B cell (primary cell): ENCODE measurements around the gene MYO16. TPM values are rescaled to one million over a fixed set of nuclear protein-coding genes. Genes with fewer than 3 reads are reported as not detected.

Experiments
- ATAC-seq: fragments of 200-7000 bp; cut with Tn5 transposase; one replicate; pipeline ENCODE4 v1.10.0; 2021; ENCODE audit warnings: low read depth, mild to moderate bottlenecking, moderate number of reproducible peaks, moderate library complexity
- CTCF ChIA-PET: fragments of 350-600 bp; sonication (Branson Sonifier 250); formaldehyde crosslinking; loops from one replicate; lab custom pipeline; 2021; ENCODE audit warnings: antibody characterized with exemption, inconsistent platforms; lab: Charles Lee
- POLR2A ChIA-PET: fragments of 350-600 bp; sonication (Branson Sonifier 250); formaldehyde crosslinking; loops from one replicate; lab custom pipeline; 2021; ENCODE audit warnings: antibody characterized with exemption; lab: Charles Lee
- DNase-seq: peaks from one replicate; pipeline ENCODE4 v3.0.0; 2013
- H2AFZ ChIP-seq: 2 replicates; pipeline ENCODE4 v1.6.1; 2012; ENCODE audit warnings: mild to moderate bottlenecking, low read depth, low read length; ENCODE audit not compliant: insufficient read depth, poor library complexity, severe bottlenecking
- H3K27ac ChIP-seq, 2 donors: 1 replicate in 1 of 2; 2 replicates in 1 of 2; pipeline ENCODE4 v1.5.1; 2012 to 2013; ENCODE audit warnings: low read length in 2 of 2, mild to moderate bottlenecking in 2 of 2, moderate library complexity in 1 of 2
- H3K27me3 ChIP-seq, 4 experiments: fragments of 200-600 bp in 1 of 4; sonication (generic) in 1 of 4; replicated peaks in 1 of 4; 1 replicate in 2 of 4; 2 replicates in 2 of 4; pipeline versions ENCODE4 v1.6.1 to v1.7.0; 2013 to 2016; ENCODE audit warnings: low read length in 3 of 4, mild to moderate bottlenecking in 2 of 4, mixed read lengths in 1 of 4, moderate library complexity in 1 of 4; ENCODE audit not compliant: insufficient read depth in 4 of 4, control insufficient read depth in 3 of 4; ENCODE audit errors: control extremely low read depth in 1 of 4
- H3K36me3 ChIP-seq, 2 experiments: replicated peaks in 1 of 2; 1 replicate in 1 of 2; 2 replicates in 1 of 2; pipeline versions ENCODE4 v1.6.1 to v1.7.1; 2013; ENCODE audit warnings: low read length in 1 of 2; ENCODE audit not compliant: insufficient read depth in 2 of 2, control insufficient read depth in 1 of 2; ENCODE audit errors: control extremely low read depth in 1 of 2, extremely low read depth in 1 of 2
- H3K4me1 ChIP-seq, 2 donors: fragments of 200-600 bp in 1 of 2; sonication (generic) in 1 of 2; 1 replicate in 1 of 2; 2 replicates in 1 of 2; pipeline versions ENCODE4 v1.5.1 to v1.6.1; 2013 to 2017; ENCODE audit warnings: low read length in 2 of 2; ENCODE audit not compliant: control insufficient read depth in 2 of 2, insufficient read depth in 2 of 2
- H3K4me2 ChIP-seq: replicated peaks from 2 replicates; pipeline ENCODE3; 2012; ENCODE audit warnings: mild to moderate bottlenecking, low read depth, low read length; ENCODE audit not compliant: poor library complexity, severe bottlenecking
- H3K4me3 ChIP-seq, 5 experiments: fragments of 200-600 bp in 1 of 5; sonication (generic) in 1 of 5; 1 replicate in 3 of 5; 2 replicates in 2 of 5; pipeline versions ENCODE4 v1.5.1 to v1.7.0; 2011 to 2016; ENCODE audit warnings: low read length in 4 of 5, mild to moderate bottlenecking in 4 of 5, low read depth in 2 of 5, control low read depth in 1 of 5, moderate library complexity in 1 of 5; ENCODE audit not compliant: insufficient read depth in 1 of 5; ENCODE audit errors: control extremely low read depth in 1 of 5, extremely low read depth in 1 of 5
- H3K79me2 ChIP-seq: fragments of 200-600 bp; sonication (generic); one replicate; pipeline ENCODE4 v1.6.0; 2016; ENCODE audit warnings: low read length; ENCODE audit not compliant: control insufficient read depth, insufficient read depth
- H3K9ac ChIP-seq: fragments of 200-600 bp; sonication (generic); 2 replicates; pipeline ENCODE4 v1.6.1; 2017; ENCODE audit warnings: mild to moderate bottlenecking, low read length, moderate library complexity
- H3K9me3 ChIP-seq, 3 donors: one replicate each; pipeline versions ENCODE4 v1.6.1 to v1.7.1; 2013; ENCODE audit warnings: low read length in 2 of 3; ENCODE audit not compliant: control insufficient read depth in 2 of 3, insufficient read depth in 1 of 3; ENCODE audit errors: control extremely low read depth in 1 of 3
- H4K20me1 ChIP-seq: 2 replicates; pipeline ENCODE4 v1.6.0; 2012; ENCODE audit warnings: mild to moderate bottlenecking, low read length; ENCODE audit not compliant: insufficient read depth, control insufficient read depth, poor library complexity, severe bottlenecking
- H3K27ac Mint-ChIP-seq: one replicate; pipeline ENCODE4 v1.8.0; 2021; ENCODE audit warnings: mixed read lengths
- H3K27me3 Mint-ChIP-seq: one replicate; pipeline ENCODE4 v1.8.0; 2021; ENCODE audit warnings: mixed read lengths
- H3K4me1 Mint-ChIP-seq: one replicate; pipeline ENCODE4 v1.8.0; 2021; ENCODE audit warnings: mixed read lengths
- H3K4me3 Mint-ChIP-seq: one replicate; pipeline ENCODE4 v1.8.0; 2021; ENCODE audit warnings: mixed read lengths
- H3K9me3 Mint-ChIP-seq: one replicate; pipeline ENCODE4 v1.8.0; 2022; ENCODE audit warnings: mixed read lengths; ENCODE audit not compliant: insufficient read depth
- EZH2 ChIP-seq: IDR thresholded peaks from 2 replicates; pipeline ENCODE4 v1.6.1; 2012; ENCODE audit warnings: borderline replicate concordance, low read depth, mild to moderate bottlenecking, moderate library complexity, low read length; ENCODE audit not compliant: insufficient read depth, poor library complexity, severe bottlenecking
- WGBS: methylation state at CpG from one replicate; pipeline ENCODE4 v1.1.5; 2013; ENCODE audit warnings: missing lambda C conversion rate; ENCODE audit not compliant: insufficient coverage; 5-methylcytosine and 5-hydroxymethylcytosine counted together
- intact Hi-C: fragments of 100-400 bp; cut with micrococcal nuclease; formaldehyde crosslinking; loops from one replicate; pipeline ENCODE4 v1.10.0; 2022
- polyA plus RNA-seq: library from polyadenylated mRNA; depleted of rRNA; stranded (reverse); fragments of >200 nt; gene quantifications from 2 replicates; pipeline ENCODE4 v1.2.3, GENCODE V29; 2012
- total RNA-seq, 2 donors: library from RNA; stranded (reverse); fragments of 120-200 nt in 1 of 2; gene quantifications; 1 replicate in 1 of 2; 2 replicates in 1 of 2; pipeline versions ENCODE4 v1.2.3 to v1.2.4, GENCODE V29; 2013 to 2022
- TF ChIP-seq, protein P1 (sequence below): fragments of 200-600 bp; IDR thresholded peaks from one replicate; pipeline ENCODE4 v1.8.0; 2022; ENCODE audit warnings: antibody characterized with exemption, mild to moderate bottlenecking

The MYO16 gene
- total and polyA plus RNA-seq, 2 donors (not counting 1 experiment from before 2014, with no cell fraction given) = not detected

DNA sequence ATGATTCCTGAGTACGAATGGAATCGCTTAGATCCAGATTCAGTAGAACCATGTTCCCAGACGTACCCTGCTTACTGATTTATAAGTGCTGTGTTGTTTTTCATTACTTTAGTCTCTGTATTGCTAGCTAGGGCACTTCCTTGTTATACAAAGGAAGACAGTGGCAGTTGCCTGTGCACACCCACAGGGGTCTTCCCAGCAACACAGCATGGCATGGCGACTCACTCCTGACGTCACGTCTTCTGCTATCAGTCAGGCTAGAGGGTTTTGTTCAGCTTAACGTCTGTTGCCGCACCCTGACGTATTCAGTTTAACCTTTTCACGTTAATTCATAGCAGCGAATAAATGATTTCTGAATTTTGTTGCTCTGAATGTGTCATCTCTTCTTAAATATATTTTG is 295.1 kb downstream of the MYO16 start:
- DNase-seq (no peak), ATAC-seq (no peak)
- no peak for TF ChIP-seq EZH2
- TF ChIP-seq, protein P1, sequence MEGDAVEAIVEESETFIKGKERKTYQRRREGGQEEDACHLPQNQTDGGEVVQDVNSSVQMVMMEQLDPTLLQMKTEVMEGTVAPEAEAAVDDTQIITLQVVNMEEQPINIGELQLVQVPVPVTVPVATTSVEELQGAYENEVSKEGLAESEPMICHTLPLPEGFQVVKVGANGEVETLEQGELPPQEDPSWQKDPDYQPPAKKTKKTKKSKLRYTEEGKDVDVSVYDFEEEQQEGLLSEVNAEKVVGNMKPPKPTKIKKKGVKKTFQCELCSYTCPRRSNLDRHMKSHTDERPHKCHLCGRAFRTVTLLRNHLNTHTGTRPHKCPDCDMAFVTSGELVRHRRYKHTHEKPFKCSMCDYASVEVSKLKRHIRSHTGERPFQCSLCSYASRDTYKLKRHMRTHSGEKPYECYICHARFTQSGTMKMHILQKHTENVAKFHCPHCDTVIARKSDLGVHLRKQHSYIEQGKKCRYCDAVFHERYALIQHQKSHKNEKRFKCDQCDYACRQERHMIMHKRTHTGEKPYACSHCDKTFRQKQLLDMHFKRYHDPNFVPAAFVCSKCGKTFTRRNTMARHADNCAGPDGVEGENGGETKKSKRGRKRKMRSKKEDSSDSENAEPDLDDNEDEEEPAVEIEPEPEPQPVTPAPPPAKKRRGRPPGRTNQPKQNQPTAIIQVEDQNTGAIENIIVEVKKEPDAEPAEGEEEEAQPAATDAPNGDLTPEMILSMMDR = no peak
- intact Hi-C loops = no loop called here
- no peaks in the 10 kb centered on the region for H3K4me1 ChIP-seq
- no peaks in the 10 kb centered on the region for H4K20me1 ChIP-seq
- H3K4me3 ChIP-seq = no peak overlapping the region
- no peaks in the 10 kb centered on the region for H3K27me3 ChIP-seq
- no peaks in the 10 kb centered on the region for H3K9me3 ChIP-seq
- Mint-ChIP-seq H3K27ac (no peak overlapping the region), H3K4me3 (no peak overlapping the region), H3K4me1 (no peaks in the 10 kb centered on the region), H3K27me3 (no peaks in the 10 kb centered on the region), H3K9me3 (no peaks in the 10 kb centered on the region)
- no peak overlapping the region for H3K27ac ChIP-seq
- no peaks in the 10 kb centered on the region for H3K36me3 ChIP-seq
- no peaks in the 10 kb centered on the region for H3K79me2 ChIP-seq
- H2AFZ ChIP-seq = no peak overlapping the region
- CTCF ChIA-PET = no interaction called here
- no peak overlapping the region for H3K9ac ChIP-seq
- H3K4me2 ChIP-seq = no peak overlapping the region
- WGBS = 96% methylated on average over 9 of the region's 11 CpGs
- POLR2A ChIA-PET = no interaction called here

DNA sequence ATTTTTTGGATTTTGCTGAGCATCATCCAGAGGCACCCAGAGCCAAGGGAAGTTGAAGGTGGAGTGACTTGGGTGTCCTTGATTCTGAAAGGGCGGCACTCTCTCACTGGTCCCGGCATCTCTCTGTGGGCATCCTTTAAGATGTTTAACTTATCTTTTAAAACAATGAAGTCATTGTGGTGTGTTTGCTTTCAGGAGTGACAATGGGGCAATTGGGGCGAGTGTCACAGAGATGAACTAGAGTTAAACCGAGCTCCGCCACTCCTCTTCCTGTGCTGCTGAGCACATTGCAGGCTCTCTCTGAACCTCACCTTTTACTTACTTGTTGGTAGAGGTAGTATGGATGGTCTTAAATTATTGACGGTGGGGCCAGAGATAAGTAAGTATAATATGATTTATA is 295.7 kb downstream of the MYO16 start:
- intact Hi-C loops = no loop called here
- H3K27ac ChIP-seq = no peak overlapping the region
- H3K9ac ChIP-seq = no peak overlapping the region
- H3K27me3 ChIP-seq = no peaks in the 10 kb centered on the region
- no peaks in the 10 kb centered on the region for H3K36me3 ChIP-seq
- no peak for TF ChIP-seq EZH2
- TF ChIP-seq, protein P1 = no peak
- no peaks in the 10 kb centered on the region for H3K4me1 Mint-ChIP-seq
- H3K4me3 ChIP-seq = no peak overlapping the region
- ChIA-PET POLR2A (no interaction called here), CTCF (no interaction called here)
- no peak overlapping the region for H3K27ac Mint-ChIP-seq
- no peaks in the 10 kb centered on the region for H3K9me3 Mint-ChIP-seq
- no peak overlapping the region for H2AFZ ChIP-seq
- no peak for DNase-seq
- ATAC-seq = no peak
- no peaks in the 10 kb centered on the region for H3K9me3 ChIP-seq
- no peak overlapping the region for H3K4me2 ChIP-seq
- 100% methylated on average over 2 of the region's 6 CpGs for WGBS
- no peaks in the 10 kb centered on the region for H3K79me2 ChIP-seq
- no peaks in the 10 kb centered on the region for H3K4me1 ChIP-seq
- no peaks in the 10 kb centered on the region for H3K27me3 Mint-ChIP-seq
- no peak overlapping the region for H3K4me3 Mint-ChIP-seq
- no peaks in the 10 kb centered on the region for H4K20me1 ChIP-seq
